ENCODE measurements around the gene HSD17B11. TPM values are rescaled to one million over a fixed set of nuclear protein-coding genes. Genes with fewer than 3 reads are reported as not detected.

HSD17B11 gene
- 10 to 100 TPM; 42.5 TPM for total RNA-seq

GRCh38 chr4:87390891-87391575 is at the start of gene HSD17B11:
HSD17B11 (minus strand) TSS chr4:87391188; CDS start chr4:87391070, 118 bp downstream.

GRCh38 chr4:87422104-87423052 is 31.4 kb upstream of the HSD17B11 start, which contains the start of gene NUDT9:
NUDT9 (plus strand) TSS chr4:87422573; CDS start chr4:87422906, 333 bp downstream.

GRCh38 chr4:87322754-87323153 is 68.2 kb downstream of the HSD17B11 start, which contains the start of gene HSD17B13:
HSD17B13 (minus strand) TSS chr4:87322882; CDS start chr4:87322841, 41 bp downstream.

Small RNAs within 50 kb of the gene (microRNA-seq; reads per million reads assigned to microRNA genes)
- gene MIR5705 (ENCODE audit: borderline microRNAs expressed, borderline replicate concordance), result not detected

Other genes with a start within 250 kb of the HSD17B11 start
- 10 to 100 TPM in 1 of 2 experiments, 1 to 10 TPM in 1; 9.2 to 10.1 TPM for gene KLHL8, start 170.6 kb downstream of the HSD17B11 start, total RNA-seq
- under 1 TPM; 0.15 to 0.26 TPM for gene HSD17B13, start 68.3 kb downstream of the HSD17B11 start, total RNA-seq
- 1 to 10 TPM; 8.9 to 9.2 TPM for gene NUDT9, start 31.4 kb upstream of the HSD17B11 start, total RNA-seq
- gene SPARCL1, start 138.2 kb upstream of the HSD17B11 start, total RNA-seq, result not detected
- not detected for gene DSPP, start 217.3 kb upstream of the HSD17B11 start, total RNA-seq

Measured in activated naive CD4-positive, alpha-beta T cell treated with anti-CD3 and anti-CD28 coated beads, Interleukin-2, amount 10 ng/mL, durations not matched to agents 5 hours and 36 hours (primary cell).